Ishikawa (cell line): Measurements from ENCODE around the gene USP33.

Experiments used
- CREB1 ChIP-seq: IDR thresholded peaks from 2 replicates; pipeline ENCODE4 v1.6.1; 2012; ENCODE audit warnings: low read depth
- EGR1 ChIP-seq: IDR thresholded peaks from 2 replicates; pipeline ENCODE4 v1.6.1; 2012
- EP300 ChIP-seq: IDR thresholded peaks from 2 replicates; pipeline ENCODE4 v1.6.1; 2012; ENCODE audit warnings: borderline replicate concordance
- FOXM1 ChIP-seq: IDR thresholded peaks from 2 replicates; pipeline ENCODE4 v1.6.1; 2012; ENCODE audit warnings: low read depth, borderline replicate concordance
- TCF12 ChIP-seq: IDR thresholded peaks from 2 replicates; pipeline ENCODE4 v1.6.1; 2012; ENCODE audit warnings: low read depth
- TEAD4 ChIP-seq: IDR thresholded peaks from 2 replicates; pipeline ENCODE4 v1.6.1; 2012
- USF1 ChIP-seq: IDR thresholded peaks from 2 replicates; pipeline ENCODE4 v1.6.1; 2012
- TF ChIP-seq, protein P1 (sequence below): IDR thresholded peaks from 2 replicates; pipeline ENCODE4 v1.6.1; 2012

GRCh38 chr1:77652268-77652667 lies 107.4 kb downstream of the USP33 start:
- TF ChIP-seq CREB1 (no peak), EP300 (no peak), TEAD4 (no peak), EGR1 (no peak), USF1 (no peak), FOXM1 (no peak), TCF12 (no peak)
- TF ChIP-seq, protein P1, sequence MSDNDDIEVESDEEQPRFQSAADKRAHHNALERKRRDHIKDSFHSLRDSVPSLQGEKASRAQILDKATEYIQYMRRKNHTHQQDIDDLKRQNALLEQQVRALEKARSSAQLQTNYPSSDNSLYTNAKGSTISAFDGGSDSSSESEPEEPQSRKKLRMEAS: no peak
